ENCODE measurements around the gene ASB6. TPM values are rescaled to one million over a fixed set of nuclear protein-coding genes. Genes with fewer than 3 reads are reported as not detected.
A peak's percentile ranks its signal among the peaks of the same experiment; 100 is the strongest.

ASB6 gene
- total RNA-seq, 1 donor = 21.0 TPM

DNA sequence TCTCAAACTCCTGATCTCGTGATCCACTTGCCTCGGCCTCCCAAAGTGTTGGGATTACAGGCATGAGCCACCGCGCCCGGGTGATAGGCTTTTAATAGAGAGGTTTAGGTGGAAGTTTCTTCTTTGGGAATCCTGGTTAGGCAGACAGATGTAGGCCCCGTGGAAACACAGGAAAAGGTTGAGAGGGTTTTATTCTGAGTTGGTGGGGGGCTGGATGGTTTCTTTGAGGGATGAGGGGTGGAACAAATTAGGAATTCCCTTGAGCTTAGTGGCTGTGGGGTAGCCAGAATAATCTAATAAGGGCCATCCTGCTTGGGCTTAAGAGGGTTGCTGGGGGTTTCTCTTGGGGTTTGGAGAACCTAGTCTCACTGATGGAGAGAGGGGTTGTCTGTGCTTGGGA is 51.5 kb downstream of the ASB6 start:
- DNase-seq (ENCODE audit: insufficient read length, low spot score, missing footprints) = no peak
- no peaks in the 10 kb centered on the region for H3K36me3 ChIP-seq (ENCODE audit: insufficient read depth, low read length)
- H3K4me2 ChIP-seq (ENCODE audit: insufficient read depth, low read length) = no peak overlapping the region
- H3K4me1 ChIP-seq (ENCODE audit: insufficient read depth, low read length) = peaks cover 5% of the 10 kb centered on the region
- H3K4me3 ChIP-seq (ENCODE audit: insufficient read depth, low read length) = no peak overlapping the region
- H3K27ac ChIP-seq (ENCODE audit: low read depth, low read length) = no peak overlapping the region
- H3K27me3 ChIP-seq (ENCODE audit: insufficient read depth, low read length) = no peaks in the 10 kb centered on the region
- H3K79me2 ChIP-seq (ENCODE audit: insufficient read depth, low read length) = no peaks in the 10 kb centered on the region
- TF ChIP-seq, protein P1, sequence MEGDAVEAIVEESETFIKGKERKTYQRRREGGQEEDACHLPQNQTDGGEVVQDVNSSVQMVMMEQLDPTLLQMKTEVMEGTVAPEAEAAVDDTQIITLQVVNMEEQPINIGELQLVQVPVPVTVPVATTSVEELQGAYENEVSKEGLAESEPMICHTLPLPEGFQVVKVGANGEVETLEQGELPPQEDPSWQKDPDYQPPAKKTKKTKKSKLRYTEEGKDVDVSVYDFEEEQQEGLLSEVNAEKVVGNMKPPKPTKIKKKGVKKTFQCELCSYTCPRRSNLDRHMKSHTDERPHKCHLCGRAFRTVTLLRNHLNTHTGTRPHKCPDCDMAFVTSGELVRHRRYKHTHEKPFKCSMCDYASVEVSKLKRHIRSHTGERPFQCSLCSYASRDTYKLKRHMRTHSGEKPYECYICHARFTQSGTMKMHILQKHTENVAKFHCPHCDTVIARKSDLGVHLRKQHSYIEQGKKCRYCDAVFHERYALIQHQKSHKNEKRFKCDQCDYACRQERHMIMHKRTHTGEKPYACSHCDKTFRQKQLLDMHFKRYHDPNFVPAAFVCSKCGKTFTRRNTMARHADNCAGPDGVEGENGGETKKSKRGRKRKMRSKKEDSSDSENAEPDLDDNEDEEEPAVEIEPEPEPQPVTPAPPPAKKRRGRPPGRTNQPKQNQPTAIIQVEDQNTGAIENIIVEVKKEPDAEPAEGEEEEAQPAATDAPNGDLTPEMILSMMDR (IDR thresholded peaks at IDR 0.05; ENCODE audit: extremely low read depth, low read depth, low read length) = no peak
- no peak overlapping the region for H2AFZ ChIP-seq (ENCODE audit: low read length)
- H3K9me3 ChIP-seq (ENCODE audit: low read depth, low read length) = no peaks in the 10 kb centered on the region
- no peaks in the 10 kb centered on the region for H4K20me1 ChIP-seq (ENCODE audit: insufficient read depth, low read length)

DNA sequence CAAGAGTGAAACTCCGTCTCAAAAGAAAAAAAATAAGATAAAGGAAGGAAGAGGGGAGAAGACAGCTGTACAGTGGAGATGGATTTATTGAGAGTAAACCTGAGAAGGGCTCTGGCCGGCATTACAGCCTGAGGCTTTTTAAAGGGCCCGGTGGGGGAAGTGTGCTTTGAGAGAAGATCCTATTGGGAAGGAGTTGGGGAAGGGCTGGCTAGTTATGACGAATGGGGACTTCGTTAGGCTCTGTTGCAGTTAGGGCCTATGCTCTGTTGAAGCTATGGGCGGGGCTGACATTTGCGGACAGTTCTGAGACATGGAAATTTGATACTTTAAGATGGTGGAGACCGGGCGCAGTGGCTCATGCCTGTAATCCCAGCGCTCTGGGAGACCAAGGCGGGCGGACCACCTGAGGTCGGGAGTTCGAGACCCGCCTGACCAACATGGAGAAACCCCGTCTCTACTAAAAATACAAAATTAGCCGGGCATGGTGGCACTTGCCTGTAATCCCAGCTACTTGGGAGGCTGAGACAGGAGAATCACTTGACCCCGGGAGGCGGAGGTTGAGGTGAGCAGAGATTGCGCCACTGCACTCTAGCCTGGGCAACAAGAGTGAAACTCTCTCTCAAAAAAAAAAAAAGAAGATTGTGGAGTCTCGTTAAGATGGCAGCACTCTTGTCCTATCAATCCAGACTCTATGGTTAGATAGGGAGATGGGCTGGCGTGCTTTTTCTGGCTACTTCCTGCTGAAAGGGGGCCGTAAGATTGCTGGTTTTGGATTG is 54.3 kb downstream of the ASB6 start:
- DNase-seq (ENCODE audit: insufficient read length, low spot score, missing footprints) = no peak
- H2AFZ ChIP-seq (ENCODE audit: low read length) = no peak overlapping the region
- H3K9me3 ChIP-seq (ENCODE audit: low read depth, low read length) = no peaks in the 10 kb centered on the region
- H3K4me1 ChIP-seq (ENCODE audit: insufficient read depth, low read length) = no peaks in the 10 kb centered on the region
- TF ChIP-seq, protein P1 (IDR thresholded peaks at IDR 0.05; ENCODE audit: extremely low read depth, low read depth, low read length) = no peak
- H3K27me3 ChIP-seq (ENCODE audit: insufficient read depth, low read length) = no peaks in the 10 kb centered on the region
- no peaks in the 10 kb centered on the region for H3K36me3 ChIP-seq (ENCODE audit: insufficient read depth, low read length)
- H4K20me1 ChIP-seq (ENCODE audit: insufficient read depth, low read length) = no peaks in the 10 kb centered on the region
- H3K27ac ChIP-seq (ENCODE audit: low read depth, low read length) = no peak overlapping the region
- H3K4me2 ChIP-seq (ENCODE audit: insufficient read depth, low read length) = no peak overlapping the region
- no peak overlapping the region for H3K4me3 ChIP-seq (ENCODE audit: insufficient read depth, low read length)
- no peaks in the 10 kb centered on the region for H3K79me2 ChIP-seq (ENCODE audit: insufficient read depth, low read length)

GRCh38 chr9:129586685-129587084 is 55.3 kb downstream of the ASB6 start:
- Histone ChIP-seq H3K4me2 (ENCODE audit: insufficient read depth, low read length) (no peak overlapping the region), H2AFZ (ENCODE audit: low read length) (no peak overlapping the region), H3K79me2 (ENCODE audit: insufficient read depth, low read length) (no peaks in the 10 kb centered on the region), H4K20me1 (ENCODE audit: insufficient read depth, low read length) (no peaks in the 10 kb centered on the region), H3K9me3 (ENCODE audit: low read depth, low read length) (no peaks in the 10 kb centered on the region), H3K4me3 (ENCODE audit: insufficient read depth, low read length) (no peak overlapping the region), H3K27ac (ENCODE audit: low read depth, low read length) (no peak overlapping the region), H3K4me1 (ENCODE audit: insufficient read depth, low read length) (no peaks in the 10 kb centered on the region), H3K36me3 (ENCODE audit: insufficient read depth, low read length) (no peaks in the 10 kb centered on the region), H3K27me3 (ENCODE audit: insufficient read depth, low read length) (no peaks in the 10 kb centered on the region)
- TF ChIP-seq, protein P1 (IDR thresholded peaks at IDR 0.05; ENCODE audit: extremely low read depth, low read depth, low read length) = no peak
- peak; percentile 74 for DNase-seq (ENCODE audit: insufficient read length, low spot score, missing footprints)

- DNase-seq (ENCODE audit: insufficient read length, low spot score, missing footprints) = no peak
- no peaks in the 10 kb centered on the region for H3K36me3 ChIP-seq (ENCODE audit: insufficient read depth, low read length)
- H3K9me3 ChIP-seq (ENCODE audit: low read depth, low read length) = no peaks in the 10 kb centered on the region
- no peaks in the 10 kb centered on the region for H3K79me2 ChIP-seq (ENCODE audit: insufficient read depth, low read length)
- no peak overlapping the region for H3K27ac ChIP-seq (ENCODE audit: low read depth, low read length)
- no peaks in the 10 kb centered on the region for H3K4me1 ChIP-seq (ENCODE audit: insufficient read depth, low read length)
- H4K20me1 ChIP-seq (ENCODE audit: insufficient read depth, low read length) = no peaks in the 10 kb centered on the region
- TF ChIP-seq, protein P1 (IDR thresholded peaks at IDR 0.05; ENCODE audit: extremely low read depth, low read depth, low read length) = no peak
- no peak overlapping the region for H2AFZ ChIP-seq (ENCODE audit: low read length)
- H3K4me2 ChIP-seq (ENCODE audit: insufficient read depth, low read length) = no peak overlapping the region
- H3K4me3 ChIP-seq (ENCODE audit: insufficient read depth, low read length) = no peak overlapping the region
- no peaks in the 10 kb centered on the region for H3K27me3 ChIP-seq (ENCODE audit: insufficient read depth, low read length)
Measured at GRCh38 chr9:129586245-129586644, 55.7 kb downstream of the ASB6 start.

Data from osteoblast (primary cell).